Activated CD4-positive, alpha-beta T cell treated with anti-CD3 and anti-CD28 coated beads, Interleukin-2, amount 50 U/mL, for 24 hours (primary cell): ENCODE measurements around the gene PCID2.
A peak's percentile ranks its signal among the peaks of the same experiment; 100 is the strongest.

Experiments
- DNase-seq, 2 donors: peaks; one replicate each; pipeline ENCODE4 v3.0.0-alpha.2; 2020; ENCODE audit warnings: low read depth in 1 of 2, low spot score in 1 of 2

The PCID2 gene

DNA sequence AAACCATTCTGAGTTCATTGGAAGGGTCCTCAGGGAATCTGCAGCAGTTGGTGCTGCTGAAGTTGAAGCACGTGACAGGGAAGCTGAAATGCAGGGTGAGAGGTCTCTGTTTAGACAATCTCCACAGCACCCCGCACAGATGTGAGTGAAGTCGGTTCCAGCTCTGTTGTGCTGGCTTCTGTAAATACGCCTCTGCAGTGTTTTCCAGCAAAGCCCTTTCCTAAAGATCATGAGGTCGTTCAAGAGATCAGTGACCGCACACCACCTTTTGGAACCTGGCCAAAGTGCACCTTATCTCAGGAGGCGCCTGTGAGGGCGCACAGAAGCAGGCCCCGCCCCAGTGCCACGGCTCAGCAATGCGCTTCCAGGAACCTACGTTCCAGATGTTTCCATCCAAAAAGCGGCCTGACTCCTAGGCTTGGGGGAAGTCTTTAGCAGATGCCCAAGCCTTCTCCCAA lies 11.7 kb upstream of the PCID2 start:
- DNase-seq = no peak

DNA sequence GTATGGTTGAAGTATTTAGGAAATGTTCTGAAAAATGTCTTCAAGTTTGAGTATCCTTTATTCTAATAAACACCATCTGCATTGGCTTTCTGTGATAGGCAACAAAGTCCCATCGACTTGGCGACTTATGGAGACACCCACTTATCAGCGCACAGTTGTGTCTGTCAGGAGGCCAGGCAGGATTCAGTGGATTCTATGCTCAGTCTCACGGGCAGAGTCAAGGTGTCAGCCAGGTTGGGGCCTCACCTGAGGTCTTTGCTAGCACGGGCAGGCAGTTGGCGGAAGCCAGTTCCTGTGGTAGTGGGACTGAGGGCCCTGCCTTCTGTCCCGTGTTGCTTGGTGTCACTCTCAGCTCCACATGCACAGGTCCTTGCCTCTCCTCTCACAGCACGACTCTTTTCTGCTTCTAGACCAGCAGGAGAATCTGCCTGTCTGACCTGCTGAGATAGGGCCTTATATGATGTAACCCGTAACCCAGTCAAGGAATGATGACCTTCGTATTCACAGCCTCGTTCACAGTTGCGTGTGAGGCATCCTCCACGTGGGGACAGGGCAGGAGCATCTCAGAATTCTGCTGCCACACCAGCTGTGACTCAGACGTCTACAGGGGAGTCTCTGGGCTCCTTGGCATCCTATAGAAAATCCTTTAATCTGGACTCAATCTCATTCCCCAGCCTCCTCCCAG lies 10.9 kb upstream of the PCID2 start:
- DNase-seq = no peak

DNA sequence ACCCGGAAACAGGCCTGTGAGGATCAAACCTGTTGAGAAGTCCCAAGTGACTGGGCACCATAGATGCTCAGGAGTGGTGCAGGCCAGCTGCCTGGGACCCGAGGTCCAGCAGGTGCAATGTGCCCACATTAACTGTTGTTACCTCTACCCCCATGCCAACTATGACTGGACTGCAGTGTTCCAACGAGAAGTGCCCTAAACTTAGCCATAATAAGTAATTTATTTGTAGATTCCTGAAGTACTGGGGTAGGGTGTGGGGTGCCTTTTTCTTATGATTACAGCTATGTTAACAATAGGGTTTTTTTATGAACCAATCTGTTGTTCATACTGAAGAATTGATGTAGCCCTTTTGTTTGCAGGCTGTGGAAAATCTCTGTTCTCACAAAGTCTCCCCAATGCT lies 10.1 kb upstream of the PCID2 start:
- DNase-seq = no peak

DNA sequence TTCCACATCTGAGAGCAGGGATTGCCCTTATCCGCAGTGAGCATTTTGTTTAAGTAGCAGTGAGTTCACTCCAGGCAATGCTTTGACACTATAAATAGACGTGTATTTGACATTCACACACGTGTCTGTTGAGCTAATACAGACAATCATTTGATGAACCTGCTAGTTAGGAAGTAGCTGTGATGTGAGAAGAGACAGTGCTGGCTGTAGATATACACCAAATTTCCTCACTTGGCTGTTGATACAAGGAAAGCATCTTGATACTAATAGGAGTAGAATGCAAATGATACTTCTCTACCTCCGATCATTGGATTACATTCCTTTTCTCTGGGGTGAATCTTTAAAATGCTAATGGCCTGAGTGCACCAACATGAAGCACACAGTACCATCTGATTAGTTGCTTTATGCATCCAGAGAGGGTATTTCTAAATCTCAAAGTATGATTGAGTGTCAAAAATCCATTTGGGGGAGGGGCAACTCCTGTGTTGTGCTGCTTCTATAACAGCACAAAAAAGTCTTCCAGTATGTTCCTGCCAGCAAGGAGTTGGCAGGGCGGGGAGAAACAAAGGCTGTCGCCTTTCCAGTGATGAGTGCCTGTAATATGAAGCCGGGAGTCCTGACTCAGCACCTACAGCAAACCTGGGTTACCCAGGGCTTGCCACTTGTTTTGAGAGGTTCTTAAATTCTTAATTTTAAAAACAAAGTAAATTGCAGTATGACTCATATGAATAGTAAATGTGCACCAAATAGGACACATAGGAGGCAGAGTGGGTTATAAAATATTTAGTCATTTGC lies 8.0 kb upstream of the PCID2 start:
- DNase-seq = no peak

DNA sequence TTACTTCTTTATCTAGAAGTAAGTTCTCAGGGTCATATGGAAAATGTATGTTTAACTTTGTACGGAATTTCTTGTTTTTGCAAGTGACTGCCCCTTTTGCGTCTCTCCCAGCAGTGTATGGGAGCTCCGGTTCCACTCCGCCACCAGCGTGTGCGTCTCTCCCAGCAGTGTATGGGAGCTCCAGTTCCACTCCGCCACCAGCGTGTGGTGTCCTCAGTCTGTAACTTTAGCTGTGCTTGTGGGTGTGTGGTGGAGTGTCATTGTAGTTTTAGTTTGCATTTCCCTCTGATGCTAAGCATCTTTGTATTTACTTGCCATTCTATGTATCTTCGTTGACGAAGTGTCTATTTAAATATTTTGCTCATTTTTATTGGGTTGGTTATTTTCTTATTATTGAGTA lies 3.3 kb upstream of the PCID2 start:
- DNase-seq = no peak

DNA sequence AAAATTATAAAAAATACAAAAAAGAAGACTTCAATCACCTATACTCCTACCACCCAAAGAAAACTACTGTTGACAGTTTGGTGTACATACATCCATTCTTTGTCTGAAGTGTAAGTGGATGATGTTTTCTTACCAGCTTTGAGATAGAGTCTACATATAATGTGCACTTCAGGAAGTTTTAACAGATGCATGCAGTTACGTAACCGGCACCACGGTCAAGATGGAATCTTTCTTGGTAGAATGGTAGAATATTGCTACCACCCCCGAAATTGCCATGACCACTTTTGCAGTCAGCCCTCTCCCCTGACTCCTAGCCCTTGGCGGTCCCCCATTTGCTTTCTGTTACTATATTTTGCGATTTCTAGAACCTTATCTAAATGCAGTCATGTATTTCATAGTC lies 2.4 kb upstream of the PCID2 start:
- DNase-seq = no peak

DNA sequence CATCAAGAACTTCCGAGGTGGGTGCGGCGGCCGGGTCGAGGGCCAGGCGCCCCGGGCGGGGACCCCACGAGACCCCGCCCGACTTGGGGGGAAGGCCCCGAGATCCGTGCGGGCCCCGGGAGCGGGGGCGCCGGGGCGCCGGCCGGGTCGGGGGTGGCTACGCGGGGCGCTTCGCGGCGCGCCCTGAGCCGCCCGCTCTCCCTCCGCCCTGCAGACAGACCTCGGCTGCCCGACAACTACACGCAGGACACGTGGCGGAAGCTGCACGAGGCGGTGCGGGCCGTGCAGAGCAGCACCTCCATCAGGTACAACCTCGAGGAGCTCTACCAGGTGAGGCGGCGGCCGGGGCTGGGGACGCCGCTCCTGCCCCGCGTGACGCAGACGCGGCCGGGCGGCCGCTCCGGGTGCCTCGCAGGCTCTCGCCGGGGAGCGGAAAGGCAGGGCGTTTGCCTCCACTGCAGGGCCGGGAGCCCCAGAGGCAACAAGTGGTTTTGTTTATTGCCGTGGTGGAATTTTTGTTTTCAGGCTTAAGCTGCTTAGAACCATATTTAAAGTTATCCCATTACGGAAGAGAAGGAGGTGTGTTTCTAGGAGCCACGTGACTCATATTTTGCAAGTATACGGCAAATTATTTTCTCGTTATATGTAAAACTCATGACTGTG lies 1.4 kb upstream of the PCID2 start:
- peak; percentile 54 to 56 for DNase-seq

DNA sequence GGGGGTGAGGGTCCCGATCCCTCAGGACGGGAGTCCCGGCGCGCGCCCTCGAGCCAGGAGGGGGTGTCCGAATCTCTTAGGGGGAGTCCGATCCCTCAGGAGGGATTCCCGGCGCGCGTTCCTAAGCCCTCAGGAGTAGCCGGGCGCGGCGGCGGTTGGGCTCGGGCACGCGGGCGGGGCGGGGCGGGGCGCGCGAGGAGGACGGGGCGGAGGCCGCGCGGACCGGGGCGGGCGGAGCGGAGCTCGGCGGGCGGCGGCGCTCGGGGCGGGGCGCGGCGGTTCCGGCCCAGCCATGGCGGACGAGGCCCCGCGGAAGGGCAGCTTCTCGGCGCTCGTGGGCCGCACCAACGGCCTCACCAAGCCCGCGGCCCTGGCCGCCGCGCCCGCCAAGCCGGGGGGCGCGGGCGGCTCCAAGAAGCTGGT lies 878 bp upstream of the PCID2 start, which contains the start of gene CUL4A:
Gene CUL4A (plus strand): TSS at position 278 of the 423 bp plus-strand sequence. CDS start 15 bp downstream, at position 293.
- DNase-seq = peak; percentile 60 to 63

DNA sequence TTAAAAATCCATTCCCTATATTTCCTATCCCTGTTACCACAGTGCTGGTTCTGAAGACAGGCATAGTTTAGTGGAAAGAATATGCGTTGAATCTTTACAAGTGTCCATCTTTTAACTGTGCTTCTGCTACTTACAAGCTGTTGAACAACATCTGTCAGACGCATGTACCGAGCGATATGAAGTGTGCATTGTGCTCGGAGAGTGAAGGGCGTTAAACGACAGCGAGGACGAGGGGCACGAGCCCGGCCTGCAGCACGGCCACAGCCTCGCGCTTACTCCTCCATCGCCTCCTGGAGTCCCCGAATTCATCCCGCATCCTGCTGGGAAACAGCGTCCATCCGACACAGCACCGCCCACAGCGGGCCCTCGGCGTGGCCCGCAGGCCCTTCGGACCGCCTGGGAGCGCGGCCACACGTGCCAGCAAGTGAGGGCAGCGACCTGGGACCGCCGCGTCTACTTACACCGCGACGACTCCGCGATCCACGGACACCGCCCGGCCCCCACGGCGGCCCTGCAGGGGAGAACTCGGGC lies 514 bp downstream of the PCID2 start:
- peak in 1 of 2 donors; percentile 21 for DNase-seq

DNA sequence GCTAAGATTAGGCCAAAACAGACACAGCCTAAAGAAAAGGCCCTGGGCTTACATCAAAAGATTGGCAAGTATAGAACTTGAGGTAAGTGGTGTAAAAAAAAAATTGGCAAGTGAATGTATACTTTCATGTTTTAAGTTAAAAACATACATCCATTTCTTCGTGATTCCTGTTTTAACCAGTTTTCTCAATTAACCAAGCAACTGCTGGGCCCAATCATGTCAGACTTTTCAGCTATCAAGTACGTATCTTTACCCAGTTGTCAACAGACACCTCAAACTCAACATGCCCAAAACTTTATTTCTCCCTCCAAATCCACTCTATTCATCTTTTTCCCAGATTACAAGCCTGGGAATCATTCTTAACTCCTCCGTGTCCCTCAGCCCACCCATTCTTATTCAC lies 1.0 kb downstream of the PCID2 start:
- DNase-seq = no peak

DNA sequence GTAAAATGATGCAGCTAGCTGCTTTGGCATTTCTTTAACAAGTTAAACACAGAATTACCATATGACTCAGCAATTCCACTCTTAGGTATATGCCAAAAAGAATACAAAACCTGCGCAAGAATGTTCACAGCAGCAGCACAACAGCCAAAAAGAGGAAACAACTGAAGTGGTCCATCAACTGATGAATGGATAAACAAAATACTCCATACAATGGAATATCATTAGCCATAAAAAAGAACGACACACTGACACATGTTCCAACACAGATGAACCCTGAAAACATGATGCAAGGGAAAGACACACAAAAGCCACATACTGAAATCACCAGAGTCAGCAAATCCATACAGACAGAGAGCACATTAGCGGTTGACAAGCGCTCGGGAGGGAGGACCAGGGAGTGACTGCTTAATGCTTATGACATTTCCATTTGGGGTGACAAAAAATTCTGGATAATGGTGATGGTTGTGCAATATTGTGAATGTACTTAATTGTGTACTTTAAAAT lies 3.0 kb downstream of the PCID2 start:
- no peak for DNase-seq

DNA sequence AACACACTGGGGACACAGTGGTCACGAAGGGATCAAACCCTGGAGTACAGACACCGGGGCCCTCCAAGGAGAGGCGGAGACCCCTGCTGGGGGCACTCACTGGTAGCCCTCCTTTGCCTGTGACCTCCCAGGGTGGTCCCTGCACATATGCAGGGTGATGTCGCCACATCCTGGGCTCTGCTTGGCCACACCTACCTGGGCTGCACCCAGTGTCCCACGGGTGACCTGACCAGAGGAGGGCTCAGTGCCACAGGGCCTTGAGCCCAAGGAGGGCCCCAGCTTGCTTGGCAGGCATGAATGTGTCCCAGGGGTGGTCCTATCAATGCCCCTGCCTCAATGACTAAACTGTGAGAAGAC lies 4.1 kb downstream of the PCID2 start:
- no peak for DNase-seq

DNA sequence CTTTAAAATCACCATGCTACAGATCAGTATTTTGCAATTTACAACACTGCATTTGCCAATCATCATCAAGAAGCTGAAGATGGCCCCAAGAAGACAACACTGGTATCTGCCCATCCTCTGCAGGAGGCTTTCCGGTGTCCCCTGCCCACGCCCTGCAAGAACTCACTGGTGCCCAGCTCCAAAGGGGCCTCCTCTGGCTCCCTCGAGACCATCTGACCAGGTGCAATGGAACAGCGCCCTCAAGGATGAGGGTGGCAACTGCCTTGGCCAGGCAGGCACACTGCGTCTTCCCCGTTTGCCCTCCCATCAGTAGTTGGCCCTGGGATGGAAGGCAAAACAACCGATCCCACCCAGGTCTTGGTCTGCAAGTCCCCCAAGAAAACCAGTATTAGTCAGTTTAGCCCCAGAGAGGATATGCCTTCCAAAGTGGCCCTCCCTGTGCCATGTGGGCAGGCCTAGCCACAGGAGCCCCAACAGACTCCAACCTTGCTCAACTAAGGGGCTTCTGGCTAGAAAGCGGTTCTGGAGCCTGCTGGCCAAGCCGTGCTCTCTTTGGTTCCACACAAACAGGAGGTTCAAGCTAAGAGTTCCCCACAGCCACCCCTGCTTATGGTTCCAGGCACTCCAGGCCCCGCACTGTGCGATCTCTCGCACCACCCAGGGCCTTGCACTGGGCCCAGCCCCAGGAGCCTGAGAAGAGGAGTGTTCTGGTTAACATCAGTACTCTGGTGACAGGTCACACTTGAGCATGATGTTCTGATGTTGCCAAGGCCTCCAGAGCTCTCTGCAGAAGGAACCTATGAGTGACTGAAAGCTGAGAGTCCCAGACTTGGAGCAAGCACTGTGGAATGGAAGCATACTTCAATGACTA lies 4.7 kb downstream of the PCID2 start:
- no peak for DNase-seq

DNA sequence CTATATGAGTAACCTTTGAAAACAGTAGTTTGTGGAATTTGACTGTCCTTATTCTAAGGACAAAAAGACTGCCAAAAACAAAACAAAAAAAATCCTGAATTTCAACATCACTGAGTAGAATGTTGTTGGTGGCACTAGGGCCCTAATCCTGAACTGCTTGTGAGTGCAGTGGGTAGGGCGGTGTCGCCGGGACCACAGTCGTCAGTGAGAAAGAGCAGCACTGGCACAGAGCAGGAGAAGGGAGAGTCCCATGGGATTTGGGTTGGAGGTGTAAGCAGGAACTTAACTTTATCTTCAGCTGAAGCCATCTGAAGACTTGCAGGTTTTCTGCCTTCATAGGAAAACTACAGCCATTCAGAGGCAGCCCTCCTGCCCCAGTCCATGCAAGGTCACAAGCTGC lies 5.6 kb downstream of the PCID2 start:
- DNase-seq = no peak

DNA sequence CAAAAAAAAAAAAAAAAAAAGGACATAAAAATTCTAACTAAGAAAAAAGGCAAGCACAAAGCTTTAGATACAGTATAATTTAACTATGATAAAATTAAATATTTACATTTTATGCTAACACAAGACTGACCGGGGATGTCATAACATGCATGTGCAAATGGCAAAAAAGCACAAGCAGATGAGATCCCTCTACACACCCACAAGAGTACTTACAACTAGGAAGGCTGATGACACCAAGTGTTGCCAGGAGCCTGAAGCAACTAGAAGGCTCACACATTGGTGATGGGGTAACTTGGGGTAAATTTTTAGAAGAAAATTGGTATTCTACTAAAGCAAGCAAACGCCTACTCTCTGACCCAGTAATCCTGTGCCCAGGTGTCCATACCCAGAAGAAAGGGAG lies 6.7 kb downstream of the PCID2 start:
- DNase-seq = no peak

DNA sequence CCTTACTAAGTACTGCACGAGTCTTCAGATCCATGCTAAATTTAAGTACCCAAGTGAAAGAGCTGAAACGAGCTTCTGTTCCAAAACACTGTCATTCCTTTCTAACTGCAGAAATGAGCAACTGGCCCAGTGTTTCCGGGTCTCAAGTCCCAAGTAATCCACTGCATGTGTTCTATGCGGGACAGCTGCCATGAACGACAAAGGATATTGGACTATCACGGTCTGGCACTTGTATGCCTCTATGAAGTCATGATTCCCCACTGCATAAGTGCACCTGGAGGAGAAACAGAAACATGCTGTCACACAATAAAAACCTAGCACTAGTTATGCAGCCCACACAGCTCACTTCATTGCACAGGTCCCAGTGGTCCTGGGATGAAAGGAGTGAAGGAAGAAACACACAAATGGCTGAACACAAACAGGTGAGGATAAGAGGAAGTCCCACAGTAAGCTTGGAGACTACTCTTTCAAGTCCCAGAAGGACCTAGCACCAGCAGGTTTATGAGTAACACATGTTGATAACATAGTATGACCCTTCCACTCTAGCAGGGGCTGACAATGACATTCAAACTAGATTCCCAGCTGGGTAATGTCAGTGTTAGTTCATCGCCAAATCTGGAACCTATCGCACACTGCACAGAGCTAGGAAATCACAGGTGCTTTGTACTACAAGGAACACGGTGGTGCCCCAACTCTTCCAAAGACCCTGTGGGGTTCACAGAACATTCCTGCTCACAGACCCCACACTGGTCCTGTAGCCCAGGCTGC lies 11.3 kb downstream of the PCID2 start:
- DNase-seq = no peak

DNA sequence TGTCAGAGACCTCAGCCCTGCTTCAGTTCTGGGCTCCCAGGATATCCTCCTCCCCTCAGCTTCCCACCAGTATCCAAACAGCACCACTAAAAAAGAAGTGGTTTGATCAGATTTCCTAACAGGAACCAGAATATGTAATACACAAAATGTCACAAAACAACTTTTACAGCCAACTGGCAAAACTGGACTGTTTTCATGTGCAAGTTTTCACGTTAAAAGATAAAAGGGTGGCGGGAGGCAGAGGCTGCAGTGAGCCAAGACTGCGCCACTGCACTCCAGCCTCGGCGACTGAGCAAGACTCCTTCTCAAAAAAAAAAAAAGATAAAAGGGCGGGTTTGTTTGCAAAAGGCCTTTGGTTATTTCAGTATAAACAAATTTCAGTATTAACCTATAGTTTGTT lies 13.1 kb downstream of the PCID2 start:
- DNase-seq = no peak

DNA sequence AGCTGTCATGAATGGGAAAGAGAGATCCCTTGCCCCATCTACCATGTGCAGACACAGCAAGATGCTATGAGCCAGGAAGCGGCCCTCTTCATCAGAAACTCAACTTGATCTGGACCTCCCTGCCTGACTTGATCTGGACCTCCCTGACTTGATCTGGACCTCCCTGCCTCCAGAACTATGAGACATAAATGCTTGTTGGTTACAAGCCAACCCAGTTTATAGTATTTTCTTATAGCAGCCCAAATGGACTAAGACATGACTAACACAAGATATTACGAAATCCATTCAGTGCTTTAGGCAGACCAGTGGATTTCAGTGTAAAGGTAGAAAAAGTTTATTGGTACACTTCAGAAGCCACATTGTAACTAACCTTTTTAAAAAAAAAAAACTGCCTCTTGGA lies 15.6 kb downstream of the PCID2 start:
- DNase-seq = no peak

DNA sequence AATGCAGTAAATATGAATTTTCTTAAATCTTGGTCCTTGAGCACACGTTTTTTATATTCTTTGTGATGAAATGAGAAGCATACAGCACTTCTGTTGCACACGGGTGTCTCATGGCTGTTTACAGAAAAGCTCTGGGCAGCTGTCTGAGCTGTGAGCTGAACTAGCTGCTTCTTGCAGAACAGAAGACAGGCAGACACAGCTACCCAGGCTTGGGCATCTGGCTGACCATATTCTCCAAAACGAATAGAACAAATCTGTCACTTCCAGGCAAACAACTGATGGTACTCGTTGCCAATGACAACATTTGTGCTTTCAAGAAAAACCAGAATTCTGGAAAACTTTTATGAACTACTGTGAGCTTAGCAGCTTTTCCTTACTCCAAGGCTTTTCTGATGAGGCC lies 16.2 kb downstream of the PCID2 start:
- DNase-seq = no peak

DNA sequence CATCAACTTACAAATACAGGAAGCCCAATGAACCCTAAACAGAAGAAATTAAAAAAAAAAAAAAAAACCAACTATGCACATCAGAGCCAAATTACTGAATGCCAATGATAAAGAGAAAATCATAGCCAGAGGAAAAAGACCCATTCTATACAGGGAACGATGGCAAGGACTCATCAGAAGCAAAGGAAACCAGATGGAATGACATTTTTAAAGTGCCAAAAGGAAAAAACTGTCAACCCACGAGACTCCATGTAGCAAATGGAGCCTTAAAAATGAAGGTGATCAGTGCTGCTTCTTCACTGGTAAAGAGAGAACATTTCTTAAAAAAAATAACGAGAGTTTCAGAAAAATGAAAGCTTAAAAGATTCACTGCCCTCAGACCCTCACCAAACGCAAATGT lies 18.3 kb downstream of the PCID2 start:
- DNase-seq = no peak
